Epithelial cell of esophagus (primary cell): ENCODE results near the gene CCDC8.
A peak's percentile ranks its signal among the peaks of the same experiment; 100 is the strongest.

Source experiments
- DNase-seq: peaks from one replicate; pipeline ENCODE4 v3.0.0; 2010; ENCODE audit warnings: low read depth
- H3K4me3 ChIP-seq: 2 replicates; pipeline ENCODE4 v1.5.1; 2011; ENCODE audit warnings: mild to moderate bottlenecking, low read length, control low read depth
- TF ChIP-seq, protein P1 (sequence below): IDR thresholded peaks from 2 replicates; pipeline ENCODE4 v1.5.1; 2011; ENCODE audit warnings: low read depth, mild to moderate bottlenecking, low read length, control low read depth, inconsistent platforms; ENCODE audit not compliant: insufficient read depth; ENCODE audit errors: missing control alignments

Gene CCDC8

DNA sequence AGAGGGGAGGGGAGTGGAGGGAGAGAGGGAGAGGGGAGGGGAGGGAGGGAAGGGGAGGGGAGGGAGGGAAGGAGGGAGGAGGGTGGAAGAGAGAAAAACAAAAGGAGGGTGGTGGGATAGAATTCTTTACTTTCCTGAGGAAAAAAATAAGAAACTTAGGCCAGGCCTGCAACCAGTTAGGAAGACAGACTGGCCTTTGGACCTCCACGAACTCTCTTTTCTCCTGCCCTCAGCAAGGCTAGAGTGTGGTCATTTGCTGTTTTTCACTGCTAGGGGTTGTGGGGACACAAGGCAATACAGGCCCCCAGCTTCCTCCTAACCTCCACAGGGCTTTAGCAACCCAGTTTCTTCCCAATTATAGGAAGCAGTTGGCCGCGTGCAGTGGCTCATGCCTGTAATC is 4.2 kb downstream of the CCDC8 start:
- no peak overlapping the region for H3K4me3 ChIP-seq
- TF ChIP-seq, protein P1, sequence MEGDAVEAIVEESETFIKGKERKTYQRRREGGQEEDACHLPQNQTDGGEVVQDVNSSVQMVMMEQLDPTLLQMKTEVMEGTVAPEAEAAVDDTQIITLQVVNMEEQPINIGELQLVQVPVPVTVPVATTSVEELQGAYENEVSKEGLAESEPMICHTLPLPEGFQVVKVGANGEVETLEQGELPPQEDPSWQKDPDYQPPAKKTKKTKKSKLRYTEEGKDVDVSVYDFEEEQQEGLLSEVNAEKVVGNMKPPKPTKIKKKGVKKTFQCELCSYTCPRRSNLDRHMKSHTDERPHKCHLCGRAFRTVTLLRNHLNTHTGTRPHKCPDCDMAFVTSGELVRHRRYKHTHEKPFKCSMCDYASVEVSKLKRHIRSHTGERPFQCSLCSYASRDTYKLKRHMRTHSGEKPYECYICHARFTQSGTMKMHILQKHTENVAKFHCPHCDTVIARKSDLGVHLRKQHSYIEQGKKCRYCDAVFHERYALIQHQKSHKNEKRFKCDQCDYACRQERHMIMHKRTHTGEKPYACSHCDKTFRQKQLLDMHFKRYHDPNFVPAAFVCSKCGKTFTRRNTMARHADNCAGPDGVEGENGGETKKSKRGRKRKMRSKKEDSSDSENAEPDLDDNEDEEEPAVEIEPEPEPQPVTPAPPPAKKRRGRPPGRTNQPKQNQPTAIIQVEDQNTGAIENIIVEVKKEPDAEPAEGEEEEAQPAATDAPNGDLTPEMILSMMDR = no peak

DNA sequence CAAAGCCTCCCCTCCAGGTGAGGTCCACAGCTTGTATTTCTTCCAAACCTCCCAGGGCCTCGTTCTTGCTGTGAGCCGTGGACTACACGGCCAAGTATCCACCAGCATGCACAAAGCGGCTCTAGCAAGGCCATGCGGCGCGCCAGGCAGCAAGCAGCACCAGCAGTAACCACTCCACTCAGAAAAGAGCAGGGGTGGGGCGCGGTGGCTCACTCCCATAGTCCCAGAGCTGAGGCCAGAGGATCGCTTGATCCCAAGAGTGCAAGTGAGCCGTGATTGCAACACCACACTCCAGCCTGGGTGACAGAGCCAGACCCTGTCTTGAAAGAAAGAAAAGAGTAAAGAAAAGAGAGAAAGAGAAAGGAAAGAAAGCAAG is 4.7 kb downstream of the CCDC8 start:
- no peak overlapping the region for H3K4me3 ChIP-seq
- TF ChIP-seq, protein P1 = no peak
- DNase-seq = peak; percentile 59

More for the DNA sequence above, 4.2 kb downstream of the CCDC8 start:
- no peak for DNase-seq

DNA sequence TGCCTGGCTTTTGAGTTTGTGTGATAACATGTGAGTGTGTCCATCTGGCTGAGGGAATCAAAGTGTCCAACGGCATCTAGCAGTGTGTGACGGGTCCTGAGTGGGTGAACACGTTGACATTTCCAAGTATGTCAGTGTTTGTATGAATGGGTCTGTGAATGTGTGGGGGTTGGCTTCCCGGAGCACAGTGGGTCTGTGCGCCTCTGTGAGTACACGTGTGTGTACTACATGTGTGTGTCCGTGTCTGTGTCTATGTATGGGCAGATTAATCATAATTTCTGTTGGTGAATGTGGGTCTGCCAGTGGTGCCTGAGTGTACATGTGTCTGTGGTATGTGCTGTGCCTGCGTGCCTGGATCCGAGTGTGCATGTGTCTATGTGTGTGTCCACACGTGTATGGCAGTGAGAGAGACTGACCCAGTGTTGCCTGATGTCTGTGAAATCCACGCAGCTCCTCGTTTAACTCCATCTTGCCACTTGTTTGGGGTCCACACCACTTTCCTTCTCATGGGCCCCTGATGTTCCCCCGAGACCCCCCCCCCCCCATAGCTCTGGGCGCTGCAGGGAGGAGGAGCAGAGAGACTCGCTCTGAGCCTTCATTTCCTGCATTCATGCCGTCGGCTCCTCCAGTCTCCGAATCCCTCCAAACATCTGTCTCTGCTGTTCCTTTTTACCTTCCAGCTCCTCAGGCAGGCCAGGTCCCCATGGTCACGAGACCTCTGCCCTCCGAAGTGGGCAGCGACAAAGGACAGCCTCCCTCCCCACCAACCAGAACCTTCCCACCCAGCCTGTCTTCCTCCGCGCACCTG is 5.3 kb downstream of the CCDC8 start:
- H3K4me3 ChIP-seq = no peak overlapping the region
- TF ChIP-seq, protein P1 = no peak
- no peak for DNase-seq

DNA sequence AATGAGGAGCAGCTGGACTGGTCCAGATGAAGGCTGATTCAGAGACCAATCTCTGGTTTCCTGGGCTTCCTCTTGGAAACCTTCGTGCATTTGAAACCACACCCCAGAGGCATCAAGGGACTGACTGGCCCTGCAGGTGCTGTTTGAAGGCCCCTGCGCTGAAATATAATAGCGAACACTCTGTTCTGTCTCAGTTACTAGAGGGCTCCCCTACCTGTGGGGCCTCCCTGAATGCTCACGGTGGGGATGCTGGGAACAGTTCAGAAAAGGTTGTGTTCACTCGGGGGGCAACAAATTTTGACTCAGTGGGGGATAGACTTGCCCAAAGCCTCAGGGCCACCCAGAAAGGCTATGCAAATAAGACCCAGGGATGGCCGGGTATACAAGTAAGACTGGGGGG is 6.4 kb downstream of the CCDC8 start:
- DNase-seq = peak; percentile 56
- H3K4me3 ChIP-seq = no peak overlapping the region
- TF ChIP-seq, protein P1 = no peak

DNA sequence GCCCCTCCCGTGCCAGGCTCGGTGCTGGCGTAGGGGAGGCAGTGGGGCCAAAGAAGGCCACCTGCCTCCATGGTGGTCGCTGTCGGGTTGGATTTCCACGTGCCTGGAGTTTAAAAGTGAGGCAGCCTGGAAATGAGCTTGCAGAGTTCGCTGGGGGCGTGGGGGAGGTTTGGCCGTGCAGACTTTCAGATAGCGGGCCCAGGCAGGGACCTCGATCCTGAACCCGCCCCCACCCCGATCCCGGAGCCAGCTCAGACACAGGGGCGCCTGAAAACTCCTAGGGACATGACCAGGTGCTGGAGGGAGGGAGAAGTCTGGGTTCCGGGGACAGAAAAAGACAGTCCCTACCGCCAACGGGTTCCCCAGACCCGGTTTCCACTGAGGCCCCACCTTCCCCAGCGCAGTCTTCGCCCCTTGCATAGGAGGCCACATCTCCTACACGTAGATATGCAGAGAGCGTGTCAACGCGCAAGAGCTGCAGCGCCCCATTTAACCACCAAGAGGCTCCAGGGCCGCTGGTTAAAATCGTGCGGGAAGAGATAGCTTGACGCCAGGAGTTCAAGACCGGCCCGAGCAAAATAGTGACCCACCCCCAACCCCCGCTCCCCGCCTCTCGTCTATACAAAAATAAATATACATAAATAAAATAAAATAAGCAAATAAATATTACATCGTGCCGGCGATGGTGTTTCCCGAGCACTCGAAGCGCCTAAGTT is 8.5 kb downstream of the CCDC8 start:
- peak; percentile 50 for DNase-seq
- H3K4me3 ChIP-seq = peak overlapping the region; percentile 31
- TF ChIP-seq, protein P1 = peak; percentile 34

DNA sequence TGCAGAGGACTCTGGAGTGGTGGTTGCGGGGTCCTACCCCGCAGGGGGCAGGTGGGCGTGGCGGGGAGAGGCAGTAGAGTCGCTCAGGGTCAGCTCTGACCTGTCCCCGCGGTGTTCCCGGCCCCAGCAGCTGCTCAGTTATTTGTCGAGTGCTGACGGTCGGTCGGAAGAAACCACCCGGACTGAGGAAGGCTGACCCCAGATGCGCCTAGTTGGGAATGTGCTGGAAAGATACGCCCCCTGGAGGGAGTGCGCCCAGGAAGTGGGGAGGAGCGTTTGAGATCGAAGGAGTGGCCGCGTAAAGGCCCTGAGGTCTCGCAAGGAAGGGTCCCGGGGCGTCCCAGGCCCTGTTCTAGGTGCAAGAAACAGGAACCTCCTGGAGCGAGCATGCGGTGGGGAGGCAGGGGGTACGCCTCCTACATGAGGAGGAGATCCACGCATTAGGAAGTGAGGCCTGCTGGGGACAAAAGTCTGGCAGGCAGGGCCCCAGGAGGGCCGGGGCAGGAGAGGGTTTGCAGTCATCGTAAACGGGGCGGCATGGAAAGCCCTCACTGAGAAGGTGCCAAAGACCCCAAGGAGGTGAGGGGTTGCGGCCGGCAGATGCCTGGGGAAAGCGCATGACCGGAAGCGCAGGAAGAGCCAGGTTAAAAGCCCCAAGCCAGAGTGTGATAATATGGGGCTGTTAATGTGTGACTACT is 9.2 kb downstream of the CCDC8 start:
- DNase-seq = peak; percentile 51
- peak overlapping the region; percentile 31 for H3K4me3 ChIP-seq
- TF ChIP-seq, protein P1 = no peak
